Liver (tissue), 10 donors: ENCODE results near the gene NRF1. TPM values are rescaled to one million over a fixed set of nuclear protein-coding genes. Genes with fewer than 3 reads are reported as not detected.
A peak's percentile ranks its signal among the peaks of the same experiment; 100 is the strongest.

Experiments used
- DNase-seq: peaks from one replicate; pipeline ENCODE4 v3.0.0-alpha.2; 2017; ENCODE audit warnings: low spot score
- H3K27ac ChIP-seq, 2 donors: one replicate each; pipeline ENCODE4 v1.7.0; 2013; ENCODE audit warnings: inconsistent platforms in 2 of 2, low read length in 2 of 2, control low read depth in 1 of 2, low read depth in 1 of 2, mild to moderate bottlenecking in 1 of 2
- H3K27me3 ChIP-seq, 4 donors: one replicate each; pipeline versions ENCODE4 v1.6.1 to v1.7.0; 2013; ENCODE audit warnings: low read length in 3 of 4, inconsistent platforms in 1 of 4, mild to moderate bottlenecking in 1 of 4, moderate library complexity in 1 of 4; ENCODE audit not compliant: control insufficient read depth in 4 of 4, insufficient read depth in 4 of 4
- H3K36me3 ChIP-seq, 4 donors: one replicate each; pipeline versions ENCODE4 v1.6.1 to v1.7.0; 2013; ENCODE audit warnings: low read length in 3 of 4, mild to moderate bottlenecking in 3 of 4, low read depth in 1 of 4, moderate library complexity in 1 of 4; ENCODE audit not compliant: control insufficient read depth in 4 of 4, insufficient read depth in 3 of 4
- H3K4me1 ChIP-seq, 4 donors: one replicate each; pipeline versions ENCODE4 v1.6.1 to v1.7.0; 2013; ENCODE audit warnings: low read length in 3 of 4, mild to moderate bottlenecking in 3 of 4, moderate library complexity in 1 of 4; ENCODE audit not compliant: control insufficient read depth in 4 of 4, insufficient read depth in 4 of 4
- H3K4me3 ChIP-seq, 3 donors: one replicate each; pipeline versions ENCODE4 v1.6.1 to v1.7.0; 2013; ENCODE audit warnings: low read length in 3 of 3, control low read depth in 1 of 3, low read depth in 1 of 3, mild to moderate bottlenecking in 1 of 3
- H3K9ac ChIP-seq, 2 donors: one replicate each; pipeline ENCODE4 v1.7.0; 2013; ENCODE audit warnings: low read length in 2 of 2, mild to moderate bottlenecking in 2 of 2, moderate library complexity in 2 of 2, control low read depth in 1 of 2, low read depth in 1 of 2
- H3K9me3 ChIP-seq, 4 donors: one replicate each; pipeline versions ENCODE4 v1.6.1 to v1.7.0; 2013; ENCODE audit warnings: low read length in 3 of 4; ENCODE audit not compliant: control insufficient read depth in 4 of 4
- RAD21 ChIP-seq, 2 donors: IDR thresholded peaks; 2 replicates each; pipeline ENCODE4 v1.6.1; 2016; ENCODE audit warnings: antibody characterized with exemption in 2 of 2, mild to moderate bottlenecking in 2 of 2
- WGBS: extraction: QIAGEN DNeasy Blood & Tissue Kit; methylation state at CpG from one replicate; pipeline ENCODE4 v1.1.7; 2013; 5-methylcytosine and 5-hydroxymethylcytosine counted together
- polyA plus RNA-seq, 2 donors: library from polyadenylated mRNA; stranded (reverse) in 1 of 2; unstranded in 1 of 2; fragments of 200-250 nt in 1 of 2; fragments of >200 nt in 1 of 2; fragmentation: Nextera tagmentation in 1 of 2; extraction: Ambion mirVana in 1 of 2; gene quantifications; one replicate each; pipeline versions ENCODE4 v1.2.1 to v1.2.3, GENCODE V29; 2013 to 2015
- small RNA-seq: library from RNA; depleted of rRNA; stranded (forward); fragments of <200 nt; gene quantifications from one replicate; pipeline ENCODE3, GENCODE V24; 2014
- total RNA-seq, 2 donors: library from RNA; depleted of rRNA; stranded (reverse); fragments of >200 nt; gene quantifications; one replicate each; pipeline ENCODE4 v1.2.3, GENCODE V29; 2014
- donor health status: healthy.
- donor health status: healthy.
- donor health status: healthy.
- donor health status: healthy.
- donor health status: healthy.

The NRF1 gene
- total and polyA plus RNA-seq, 4 donors: 1.3 to 14.8 (median 5.3) TPM

GRCh38 chr7:129804890-129805719 is 193.6 kb downstream of the NRF1 start:
- Histone ChIP-seq H3K27ac (no peak overlapping the region), H3K36me3 (no peaks in the 10 kb centered on the region), H3K4me3 (no peak overlapping the region), H3K9me3 (no peaks in the 10 kb centered on the region), H3K4me1 (no peaks in the 10 kb centered on the region), H3K27me3 (no peaks in the 10 kb centered on the region), H3K9ac (no peak overlapping the region)
- TF ChIP-seq RAD21 (IDR thresholded peaks at IDR 0.05): no peak
- WGBS: 82% methylated on average over 11 of the region's 11 CpGs
- no peak for DNase-seq

Small RNA genes within 50 kb of the gene (small RNA-seq; reads per million reads assigned to genes)
- gene MIR182: 80.1 reads per million, percentile 97 among the genes with 10 or more reads in this experiment
- 6.8 reads per million, percentile 93 among the genes with 10 or more reads in this experiment for gene MIR183
- gene MIR96: 0.31 reads per million, percentile 30 among the genes with 10 or more reads in this experiment

Other genes with a start within 250 kb of the NRF1 start
- gene STRIP2, start 177.3 kb upstream of the NRF1 start, total RNA-seq: 1 to 10 TPM in 1 of 2 donors, under 1 TPM in 1; 0.50 to 4.8 TPM
- under 1 TPM; 0.18 to 0.19 TPM for gene STRIP2, start 177.3 kb upstream of the NRF1 start, polyA plus RNA-seq
- not detected for gene SMKR1, start 109.2 kb upstream of the NRF1 start, total RNA-seq
- not detected for gene SMKR1, start 109.2 kb upstream of the NRF1 start, polyA plus RNA-seq